ENCODE measurements around the gene RBM5. TPM values are rescaled to one million over a fixed set of nuclear protein-coding genes. Genes with fewer than 3 reads are reported as not detected.
A peak's percentile ranks its signal among the peaks of the same experiment; 100 is the strongest.
"Not testable (repeated sequence)": the region's sequence is repeated elsewhere in the genome, so short reads cannot be mapped to it uniquely, and the experiment has no call there.

The RBM5 gene
- 132 TPM for total RNA-seq

DNA sequence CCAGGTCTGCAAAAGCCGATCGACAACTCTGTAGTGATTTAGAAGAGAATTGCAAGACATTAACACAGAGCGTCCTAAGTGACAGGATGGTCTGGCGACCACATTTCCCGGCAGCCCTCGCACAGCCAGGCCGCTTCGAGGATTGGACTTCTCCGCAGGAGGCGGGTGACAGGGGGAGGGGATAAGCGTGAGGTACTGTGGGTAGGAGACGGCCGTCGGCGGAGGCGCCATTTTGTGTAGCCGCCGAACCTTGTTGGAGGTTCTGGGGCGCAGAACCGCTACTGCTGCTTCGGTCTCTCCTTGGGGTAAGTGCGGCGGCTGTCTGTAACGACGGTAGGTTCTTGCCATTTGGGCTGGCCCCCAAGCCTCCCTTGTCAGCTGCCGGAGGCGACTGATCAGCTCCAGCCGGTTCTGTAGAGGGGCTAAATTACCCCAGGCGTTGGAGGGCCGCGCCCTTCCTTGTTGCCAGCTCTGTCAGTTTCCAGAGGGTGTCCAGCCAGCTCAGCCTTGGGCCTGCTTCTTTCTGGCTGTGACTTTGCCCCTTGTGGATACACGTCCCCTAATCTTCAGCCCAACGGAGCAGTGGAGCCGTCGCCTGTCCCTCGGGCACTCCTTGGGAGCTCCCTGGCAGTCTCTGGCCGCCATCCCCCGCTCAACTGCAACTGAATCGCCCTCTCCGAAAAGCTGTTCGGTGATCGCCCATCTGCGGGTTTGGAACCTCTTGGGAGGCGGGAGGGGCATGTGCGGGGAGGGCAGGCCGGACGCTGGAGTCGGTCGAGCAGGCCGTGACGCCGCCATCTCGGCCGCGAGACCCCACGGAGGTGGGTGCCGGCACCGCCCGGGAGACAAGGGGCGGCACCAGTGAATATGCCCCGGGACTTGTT is at the start of gene RBM5:
TSS of gene RBM5 (plus strand) at position 195 of the 884 bp plus-strand sequence. CDS start 1,516 bp downstream, outside the sequence.
- DNase-seq (ENCODE audit: low spot score) = peak; percentile 94

DNA sequence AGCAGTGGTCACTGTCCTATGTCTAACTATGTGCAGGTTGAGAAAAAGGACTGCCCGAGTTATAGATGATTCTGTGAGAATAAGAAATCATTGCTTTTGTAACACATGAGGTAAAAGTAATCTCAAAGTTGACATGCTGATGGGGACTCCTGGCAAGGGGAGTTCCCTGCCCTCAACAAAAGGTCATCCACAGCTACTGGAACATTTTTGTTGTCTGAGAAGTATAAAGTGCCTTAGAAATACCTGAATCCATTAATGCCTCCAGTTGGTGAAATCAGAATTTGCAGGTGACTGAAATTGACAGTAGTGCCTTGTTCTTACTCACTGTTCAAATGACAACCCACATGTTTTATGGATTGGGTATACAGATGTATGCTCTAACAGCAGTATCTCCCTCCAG is 43.7 kb upstream of the RBM5 start:
- DNase-seq (ENCODE audit: low spot score) = no peak

DNA sequence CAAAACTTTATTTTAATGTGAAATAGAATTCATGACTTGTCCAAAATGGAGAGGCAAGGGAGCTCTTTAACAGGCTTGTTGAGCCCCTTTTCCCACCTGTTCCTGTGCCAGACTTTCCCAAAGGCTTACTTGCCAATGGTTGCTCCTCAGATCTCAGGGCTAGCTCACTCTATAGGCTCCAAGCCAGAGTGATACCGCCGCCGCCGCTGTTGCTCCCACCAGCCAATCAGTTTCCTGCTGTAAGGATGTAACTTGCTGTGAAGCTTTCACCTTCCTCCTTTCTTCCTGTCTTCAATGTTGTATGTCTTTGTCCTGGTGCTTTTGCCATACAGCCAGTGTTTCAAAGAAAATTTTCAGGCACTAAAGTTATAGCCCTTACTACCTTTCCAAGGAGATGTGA is 41.3 kb upstream of the RBM5 start:
- no peak for DNase-seq (ENCODE audit: low spot score)

DNA sequence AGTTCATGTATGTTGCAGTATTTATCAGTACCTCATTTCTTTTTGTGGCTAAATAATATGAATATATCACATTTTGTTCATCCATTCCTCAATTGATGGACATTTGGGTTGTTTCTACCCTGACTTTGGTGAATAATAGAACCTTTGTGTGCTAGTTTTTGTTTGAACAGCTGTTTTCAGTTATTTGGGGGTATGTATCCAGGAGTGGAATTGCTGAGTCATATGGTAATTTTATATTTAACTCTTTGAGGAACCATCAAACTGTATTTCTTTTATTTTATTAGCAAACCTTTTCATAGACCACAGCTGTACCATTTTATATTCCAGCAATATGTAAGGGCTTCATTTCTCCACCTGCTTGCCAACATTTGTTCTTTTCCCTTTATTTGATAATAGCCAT is 38.4 kb upstream of the RBM5 start:
- no peak for DNase-seq (ENCODE audit: low spot score)

DNA sequence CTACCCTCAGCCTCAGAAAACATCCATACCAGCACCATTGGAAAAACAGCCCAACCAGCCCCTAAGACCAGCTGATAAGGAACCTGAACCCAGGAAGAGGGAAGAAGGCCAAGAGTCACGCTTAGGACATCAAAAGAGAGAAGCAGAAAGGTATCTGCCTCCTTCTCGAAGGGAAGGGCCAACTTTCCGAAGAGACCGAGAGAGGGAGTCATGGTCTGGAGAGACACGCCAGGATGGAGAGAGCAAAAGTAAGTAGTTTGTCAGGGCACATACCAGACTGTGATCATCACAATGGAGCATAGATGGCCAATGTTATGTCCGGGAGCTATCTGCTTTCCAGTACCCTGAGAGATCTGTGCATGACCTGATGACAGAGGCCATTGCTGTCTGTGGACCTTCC is 31.0 kb upstream of the RBM5 start:
- no peak for DNase-seq (ENCODE audit: low spot score)

DNA sequence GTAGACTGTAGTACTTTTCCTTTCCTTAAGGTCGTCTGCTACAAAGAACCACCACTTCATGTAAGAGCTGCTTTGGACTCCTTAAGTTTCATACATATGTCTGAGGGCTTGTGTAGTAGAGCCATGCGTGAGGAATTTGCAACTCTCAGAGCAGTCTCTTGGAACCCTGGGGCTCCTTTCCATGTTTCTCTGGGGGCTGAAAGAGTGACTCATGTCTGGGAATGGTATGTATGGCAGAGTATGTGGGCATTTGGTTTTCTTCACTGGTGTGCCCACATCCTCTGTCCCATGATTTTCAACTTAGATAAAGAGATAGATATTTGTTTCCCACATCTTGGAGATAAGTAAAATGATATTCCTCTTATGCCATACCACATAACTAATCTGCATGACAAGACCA is 20.6 kb upstream of the RBM5 start:
- no peak for DNase-seq (ENCODE audit: low spot score)

DNA sequence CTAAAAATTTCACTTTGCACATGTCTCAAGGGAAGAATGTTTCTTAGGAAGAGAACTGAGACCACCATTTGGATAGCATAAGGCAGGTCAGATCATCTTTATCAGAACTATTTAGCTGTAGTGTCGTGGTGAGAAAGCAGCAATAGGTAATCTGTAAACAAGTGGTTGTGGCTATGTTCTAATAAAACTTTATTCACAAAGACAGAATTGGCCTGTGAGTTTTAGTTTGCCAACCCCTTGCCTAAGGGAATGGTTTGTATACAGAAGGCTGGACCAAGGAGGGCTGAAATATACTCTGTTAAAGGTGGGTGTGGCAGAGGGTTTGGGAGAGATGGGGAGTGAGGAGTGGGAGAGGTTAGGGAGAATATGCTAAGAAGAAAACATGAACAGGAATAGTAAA is 10.6 kb upstream of the RBM5 start:
- DNase-seq (ENCODE audit: low spot score) = no peak

DNA sequence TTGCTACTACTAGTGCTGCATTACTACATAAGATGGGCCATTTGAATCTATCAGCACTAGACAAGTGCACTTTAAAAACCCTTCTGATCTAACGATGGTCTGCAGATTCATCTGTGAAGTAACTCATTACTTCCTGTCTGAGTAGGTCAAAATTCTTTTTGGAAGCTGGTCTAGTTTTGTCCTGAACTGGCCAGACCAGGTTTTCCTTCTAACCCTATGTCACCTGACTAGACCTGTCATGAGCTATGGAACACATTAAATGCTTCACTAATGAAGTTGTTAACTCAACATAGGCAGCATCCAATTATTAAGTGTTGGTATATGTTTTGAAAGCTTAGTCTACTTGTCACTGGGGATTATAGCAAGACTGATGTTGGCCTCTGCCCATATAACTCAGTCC is 10.1 kb upstream of the RBM5 start:
- no peak for DNase-seq (ENCODE audit: low spot score)

DNA sequence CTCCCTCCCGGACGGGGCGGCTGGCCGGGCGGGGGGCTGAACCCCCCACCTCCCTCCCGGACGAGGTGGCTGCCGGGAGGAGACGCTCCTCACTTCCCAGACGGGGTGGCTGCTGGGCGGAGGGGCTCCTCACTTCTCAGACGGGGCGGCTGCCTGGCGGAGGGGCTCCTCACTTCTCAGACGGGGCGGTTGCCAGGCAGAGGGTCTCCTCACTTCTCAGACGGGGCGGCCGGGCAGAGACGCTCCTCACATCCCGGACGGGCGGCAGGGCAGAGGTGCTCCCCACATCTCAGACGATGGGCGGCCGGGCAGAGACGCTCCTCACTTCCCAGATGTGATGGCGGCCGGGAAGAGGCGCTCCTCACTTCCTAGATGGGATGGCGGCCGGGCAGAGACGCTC is 3.8 kb upstream of the RBM5 start:
- DNase-seq (ENCODE audit: low spot score) = not testable (repeated sequence)

DNA sequence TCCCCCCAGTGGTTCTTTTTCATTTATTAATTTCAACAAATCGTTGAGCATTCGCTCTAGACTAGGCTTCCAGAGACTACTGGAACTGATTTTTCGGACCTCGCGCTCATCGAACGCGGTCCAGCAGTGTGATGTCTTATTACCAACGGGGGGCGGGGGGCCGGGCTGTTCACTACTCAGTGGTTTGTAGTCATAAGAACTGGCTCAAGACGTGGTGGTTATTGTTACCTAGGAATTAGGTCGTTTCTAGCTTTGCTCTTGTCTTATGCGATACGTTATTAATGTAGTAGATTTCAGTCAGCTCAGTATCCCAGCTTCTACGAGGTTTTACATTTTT is 858 bp downstream of the RBM5 start:
- DNase-seq (ENCODE audit: low spot score) = no peak

DNA sequence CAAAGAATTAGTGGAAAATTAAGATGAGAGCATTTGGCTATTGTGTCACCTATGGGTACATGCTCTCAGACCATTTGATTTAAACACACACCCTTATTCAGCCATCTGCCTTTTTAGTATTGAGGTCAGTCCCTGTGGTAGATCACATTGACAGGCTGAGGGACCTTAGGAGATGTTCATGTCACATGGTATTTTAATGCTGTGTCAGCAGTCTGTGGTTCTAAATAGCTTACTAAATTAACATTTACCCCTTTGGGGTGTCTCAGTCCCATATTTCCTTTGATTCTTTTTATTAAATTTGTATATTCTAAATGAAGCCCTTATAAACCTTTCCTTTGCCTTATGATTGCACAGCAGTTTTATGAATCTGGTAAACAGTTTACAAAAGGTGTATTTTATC is 2.3 kb downstream of the RBM5 start:
- no peak for DNase-seq (ENCODE audit: low spot score)

DNA sequence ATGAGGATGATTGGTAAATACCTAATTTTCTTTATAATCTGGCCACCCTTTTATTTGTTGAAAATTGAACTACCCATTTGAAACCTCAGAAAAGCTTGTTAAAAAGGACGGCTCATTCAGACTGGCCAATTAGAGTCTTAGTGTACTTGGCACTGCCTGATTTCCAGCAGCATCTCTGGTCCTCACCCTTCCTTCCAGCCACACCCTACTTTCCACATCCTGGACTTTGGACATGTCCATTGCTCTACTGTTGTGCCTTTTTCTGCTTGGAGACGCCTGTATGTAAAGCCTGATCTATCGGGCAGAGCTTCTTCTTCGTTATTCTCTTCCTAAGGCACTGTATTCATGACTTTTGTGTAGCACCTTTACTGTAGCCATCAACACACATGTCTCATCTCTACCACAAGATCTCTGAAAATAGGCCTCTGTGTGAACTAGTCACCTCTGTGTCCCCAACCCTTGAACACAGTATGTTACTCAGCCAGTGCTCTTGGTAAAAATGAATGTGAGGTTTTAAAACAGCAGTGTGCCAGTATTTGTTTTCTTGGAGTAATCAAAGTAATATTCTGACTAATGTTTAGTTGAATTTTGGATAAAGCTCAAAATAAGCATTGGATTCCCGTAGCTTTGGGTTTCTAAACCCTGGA is 6.8 kb downstream of the RBM5 start:
- DNase-seq (ENCODE audit: low spot score) = peak; percentile 37

DNA sequence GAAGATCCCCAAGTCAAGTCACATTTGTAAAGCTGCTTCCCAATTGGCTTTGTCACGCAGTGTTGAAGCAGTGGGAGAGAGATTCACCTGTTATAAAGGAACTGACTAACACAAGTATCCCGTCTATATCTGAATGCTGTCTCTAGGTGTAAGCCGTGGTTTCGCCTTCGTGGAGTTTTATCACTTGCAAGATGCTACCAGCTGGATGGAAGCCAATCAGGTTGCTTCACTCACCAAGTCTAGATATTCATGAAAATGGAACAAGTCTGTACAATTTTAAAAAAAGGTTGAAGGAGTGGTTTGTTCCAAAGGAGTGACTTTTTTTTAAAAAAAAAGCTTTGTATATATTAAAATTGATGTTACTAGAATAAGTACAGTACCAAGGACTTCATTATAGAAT is 11.7 kb downstream of the RBM5 start:
- no peak for DNase-seq (ENCODE audit: low spot score)

DNA sequence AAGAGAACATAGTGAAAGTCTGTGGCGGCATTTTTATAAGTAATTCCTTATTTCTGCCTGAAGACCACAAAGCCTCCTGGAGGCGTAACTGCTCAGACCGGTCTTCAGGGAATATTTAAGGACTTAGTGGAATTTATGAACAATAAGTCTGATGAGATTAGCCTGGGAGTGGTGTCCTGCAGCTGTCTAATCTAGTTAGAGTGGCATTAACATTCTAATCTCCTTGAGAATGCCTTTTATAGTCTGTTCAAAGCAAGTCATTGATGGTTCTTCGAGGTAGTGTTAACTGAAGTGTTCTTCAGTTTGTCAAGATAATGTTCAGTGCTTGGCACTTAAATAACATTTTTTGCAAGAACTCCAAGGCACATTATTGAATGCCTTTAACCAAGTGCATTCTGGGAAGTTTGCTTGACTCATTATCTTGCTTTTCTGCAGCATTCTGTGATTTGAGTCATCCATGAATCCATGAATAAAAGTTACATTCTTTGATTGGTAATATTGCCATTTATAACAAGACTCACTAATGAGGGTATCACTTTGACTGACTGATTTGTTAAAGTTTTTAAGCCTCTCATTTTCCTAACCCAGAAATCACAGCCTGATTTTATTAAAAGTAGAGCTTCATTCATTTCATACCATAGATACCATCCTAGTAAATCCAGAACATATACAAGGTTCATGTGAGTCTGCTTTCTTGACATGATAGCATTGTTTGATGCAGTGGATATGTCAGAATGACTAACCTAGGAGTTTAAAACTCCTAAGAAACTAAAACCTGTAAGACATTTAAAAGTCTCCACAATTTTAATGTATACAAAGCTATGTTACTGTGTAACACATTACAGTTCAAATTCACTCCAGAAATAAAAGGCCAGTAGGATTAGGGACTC is 12.5 kb downstream of the RBM5 start:
- DNase-seq (ENCODE audit: low spot score) = no peak

DNA sequence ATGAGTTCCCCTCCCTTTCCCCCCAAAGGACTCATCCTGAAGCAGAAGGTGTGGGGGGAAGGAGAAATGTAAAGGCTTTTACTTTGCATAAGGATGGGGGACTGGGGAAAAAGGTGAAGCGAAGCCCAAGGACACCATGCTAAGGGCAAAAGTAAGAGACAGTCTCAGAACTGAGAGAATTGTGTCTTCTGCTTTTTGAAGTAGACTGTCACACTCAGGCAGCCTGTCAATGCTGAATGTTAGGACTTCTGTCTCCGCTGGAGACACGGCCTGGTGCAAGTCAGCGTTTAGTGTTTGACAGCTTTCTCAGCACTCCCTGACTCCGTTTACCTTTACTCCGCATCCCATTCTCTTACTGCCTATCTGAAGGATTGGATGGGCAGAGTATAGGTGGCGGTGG is 13.8 kb downstream of the RBM5 start:
- no peak for DNase-seq (ENCODE audit: low spot score)

DNA sequence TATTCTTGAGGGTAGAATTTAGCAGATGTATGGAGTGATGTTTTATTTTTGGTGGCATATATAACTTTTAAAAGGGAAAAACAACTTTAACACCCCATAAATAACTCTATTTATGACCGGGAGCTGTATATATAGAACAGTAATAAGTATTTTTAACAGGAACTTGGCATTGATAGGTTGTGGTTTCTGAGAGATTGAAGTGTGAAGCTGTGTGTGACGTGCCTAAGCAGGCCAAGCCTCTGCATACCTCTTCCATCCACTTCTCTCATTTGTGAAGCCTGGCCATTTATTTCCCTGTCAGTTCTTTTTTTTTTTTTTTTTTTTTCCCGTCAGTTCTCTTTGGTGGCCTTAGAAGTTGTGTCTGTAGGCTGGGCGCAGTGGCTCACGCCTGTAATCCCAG is 23.0 kb downstream of the RBM5 start:
- DNase-seq (ENCODE audit: low spot score) = no peak

DNA sequence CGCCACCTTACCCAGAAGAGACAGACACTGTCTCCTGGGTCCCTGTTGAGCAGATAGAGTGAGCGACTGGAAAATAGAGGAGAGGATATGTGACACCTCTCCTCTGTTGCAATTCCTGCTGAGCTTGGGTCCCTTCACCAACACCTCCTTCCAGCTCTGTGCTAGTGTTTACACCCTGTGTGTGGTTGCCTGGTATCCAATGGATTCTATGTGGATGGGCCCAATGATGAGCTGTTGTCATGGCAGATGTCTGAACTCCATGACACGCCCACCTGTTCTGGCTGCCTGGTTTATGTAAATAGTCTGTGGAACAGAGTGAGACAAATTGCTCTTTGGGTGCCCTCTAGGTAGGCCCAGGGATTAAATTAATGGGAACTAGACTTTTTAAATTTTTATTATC is 23.7 kb downstream of the RBM5 start:
- no peak for DNase-seq (ENCODE audit: low spot score)

DNA sequence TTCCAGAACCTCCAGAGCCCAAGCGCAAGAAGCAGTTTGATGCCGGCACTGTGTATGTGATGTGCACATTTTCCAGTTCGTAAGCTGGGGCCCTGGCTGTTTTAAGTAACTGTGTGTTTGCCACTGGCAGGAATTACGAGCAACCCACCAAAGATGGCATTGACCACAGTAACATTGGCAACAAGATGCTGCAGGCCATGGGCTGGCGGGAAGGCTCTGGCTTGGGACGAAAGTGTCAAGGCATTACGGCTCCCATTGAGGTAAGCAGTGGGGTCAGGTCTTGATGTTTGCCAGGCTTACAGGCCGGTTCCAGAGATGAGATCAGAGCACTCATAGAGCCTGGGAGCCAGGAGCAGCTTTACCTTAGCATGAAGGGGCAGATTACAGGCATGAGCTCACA is 28.4 kb downstream of the RBM5 start:
- DNase-seq (ENCODE audit: low spot score) = no peak

DNA sequence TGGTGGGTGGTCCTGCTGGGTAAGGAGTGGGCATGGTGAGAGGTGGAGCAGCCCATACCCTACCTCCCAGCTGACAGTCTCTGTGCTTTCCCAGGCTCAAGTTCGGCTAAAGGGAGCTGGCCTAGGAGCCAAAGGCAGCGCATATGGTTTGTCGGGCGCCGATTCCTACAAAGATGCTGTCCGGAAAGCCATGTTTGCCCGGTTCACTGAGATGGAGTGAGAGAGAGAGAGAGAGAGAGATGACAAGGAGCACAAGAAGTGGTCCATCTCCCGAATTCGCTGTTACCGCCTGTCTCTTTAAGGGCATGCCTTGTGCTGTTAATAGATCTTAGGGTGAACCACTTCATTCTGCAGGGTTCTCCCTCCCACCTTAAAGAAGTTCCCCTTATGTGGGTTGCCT is 29.5 kb downstream of the RBM5 start:
- no peak for DNase-seq (ENCODE audit: low spot score)

DNA sequence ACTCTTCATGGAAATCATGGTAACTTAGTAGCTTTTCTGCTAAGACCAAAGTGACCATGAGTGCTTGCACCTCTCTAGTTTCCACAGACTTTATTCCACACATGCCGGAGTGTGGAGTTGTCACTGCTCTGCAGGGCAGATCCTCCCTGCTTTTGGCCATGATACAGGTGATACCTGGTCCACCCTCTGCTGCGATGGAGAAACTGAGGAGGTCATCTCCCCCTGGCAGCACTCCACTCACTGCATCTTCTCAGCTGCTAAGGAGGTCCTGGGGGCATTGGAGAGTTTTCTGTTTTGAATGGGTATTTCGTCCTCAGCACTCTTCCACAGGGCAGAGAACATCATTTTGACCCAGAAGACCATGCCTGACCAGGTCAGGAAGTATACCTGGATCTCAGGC is 31.1 kb downstream of the RBM5 start:
- no peak for DNase-seq (ENCODE audit: low spot score)

DNA sequence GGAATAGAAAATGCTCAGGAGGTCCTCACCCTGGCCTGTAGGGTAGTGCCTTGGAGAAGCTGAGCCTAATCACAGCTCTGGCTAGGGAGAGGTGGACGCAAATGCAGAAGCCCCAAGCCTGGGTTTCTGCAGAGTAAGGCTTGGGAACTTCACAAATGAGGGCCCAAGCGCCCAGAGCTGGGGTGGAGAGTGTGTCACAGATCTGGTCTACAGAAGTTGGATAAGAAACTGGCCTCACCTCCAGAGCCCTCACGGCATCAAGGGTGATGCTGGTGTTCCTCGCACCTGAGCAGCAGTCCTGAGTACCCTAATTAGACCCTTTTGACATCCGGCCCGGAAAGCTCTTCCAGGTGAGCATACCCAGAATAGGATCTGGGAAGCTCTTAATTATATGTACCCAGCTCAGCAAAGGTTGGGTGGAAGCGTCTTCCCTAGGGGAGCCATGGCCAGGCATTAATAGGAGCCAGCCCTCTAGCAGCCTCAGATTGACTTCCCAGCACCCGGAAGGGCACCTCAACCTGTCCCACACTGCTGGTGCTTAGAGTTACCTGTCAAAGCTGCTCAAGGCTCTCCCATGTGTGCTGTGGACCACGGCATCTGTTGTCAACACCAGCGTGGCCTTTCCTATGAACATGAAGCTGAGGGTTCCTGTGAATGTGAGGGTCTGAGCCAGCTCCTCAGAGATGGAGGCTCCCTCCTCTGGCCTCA is 31.8 kb downstream of the RBM5 start:
- DNase-seq (ENCODE audit: low spot score) = no peak

Measured in mucosa of gallbladder (tissue), 1 donor.